GM12873 (cell line): ENCODE results near the gene CHCHD6.

Experiments
- CTCF ChIP-seq: IDR thresholded peaks from 2 replicates; pipeline ENCODE4 v1.5.1; 2012; ENCODE audit warnings: low read depth, mild to moderate bottlenecking, moderate library complexity, low read length, control low read depth; ENCODE audit not compliant: insufficient read depth; ENCODE audit errors: missing control alignments

CHCHD6 gene

GRCh38 chr3:126886217-126886616 is 182.2 kb downstream of the CHCHD6 start:
- no peak for TF ChIP-seq CTCF

- no peak for TF ChIP-seq CTCF
These were observed 183.6 kb downstream of the CHCHD6 start for GRCh38 chr3:126887686-126888085.

GRCh38 chr3:126888186-126888760 is 184.2 kb downstream of the CHCHD6 start:
- no peak for TF ChIP-seq CTCF

DNA sequence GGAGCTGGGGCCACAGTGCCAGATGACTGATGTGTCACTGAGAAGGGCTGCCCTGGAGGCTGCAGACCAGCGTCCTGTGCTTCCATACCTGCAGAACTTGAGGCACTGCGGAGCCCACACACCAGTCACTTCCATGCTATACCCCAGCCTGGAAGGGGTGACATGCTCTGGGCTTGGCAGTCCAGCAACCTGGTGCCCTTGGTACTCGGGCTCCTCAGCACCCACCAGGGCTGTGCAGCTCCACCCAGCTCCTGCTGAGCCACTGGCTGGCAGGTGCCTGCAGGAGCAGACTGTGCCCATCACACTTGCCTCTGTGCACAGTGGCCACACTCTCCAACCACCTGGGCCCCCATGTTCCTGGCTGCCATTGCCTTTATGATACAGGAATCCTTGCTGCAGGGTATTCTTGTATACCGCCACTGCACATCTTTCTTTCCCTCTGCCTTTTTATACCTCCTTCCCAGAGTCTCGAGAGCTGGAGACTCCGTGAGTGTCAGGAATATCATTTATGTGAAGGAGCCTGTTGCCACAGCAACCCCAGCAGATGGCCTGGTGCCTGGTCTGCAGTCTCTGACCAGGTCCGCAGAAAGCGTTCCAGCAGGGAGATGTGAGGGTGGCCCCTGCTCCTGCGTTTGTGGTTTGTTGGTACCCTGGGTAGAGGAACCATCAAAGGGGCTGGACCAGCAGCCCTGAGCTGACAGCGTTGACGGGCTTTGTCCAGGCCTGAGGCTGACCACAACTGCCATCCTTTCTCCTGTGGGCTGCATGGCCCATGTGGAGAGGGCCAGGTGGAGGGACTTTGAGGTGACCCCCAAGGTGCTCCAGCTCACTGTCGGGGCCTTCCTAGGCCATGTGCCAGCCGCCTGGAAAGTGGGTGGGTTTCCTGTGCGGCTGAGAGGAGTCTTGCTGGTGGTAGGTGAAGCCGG is 185.5 kb downstream of the CHCHD6 start:
- no peak for TF ChIP-seq CTCF

DNA sequence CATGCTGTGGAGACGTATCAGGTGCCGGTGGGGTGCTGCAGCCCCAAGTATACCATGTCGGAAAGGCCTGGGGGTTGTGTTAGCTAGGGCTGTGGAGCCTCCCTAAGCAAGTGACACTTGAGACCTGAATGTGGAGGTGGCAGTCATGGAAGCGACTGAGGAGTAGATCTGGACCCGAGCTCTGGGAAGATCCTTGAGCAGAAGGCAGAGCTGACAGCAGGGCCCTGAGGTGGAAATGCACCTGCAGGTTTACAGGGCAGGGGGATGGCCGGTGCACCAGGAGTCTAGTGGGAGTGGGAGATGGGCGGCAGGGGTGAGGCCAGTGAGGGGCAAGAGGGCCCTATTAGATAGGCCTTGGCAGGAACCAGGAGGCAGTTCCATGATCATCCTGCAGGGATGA is 187.1 kb downstream of the CHCHD6 start:
- no peak for TF ChIP-seq CTCF

- no peak for TF ChIP-seq CTCF
These were observed 187.8 kb downstream of the CHCHD6 start for GRCh38 chr3:126891791-126892190.

- TF ChIP-seq CTCF, result no peak
These were observed 189.6 kb downstream of the CHCHD6 start for GRCh38 chr3:126893651-126894050.
